HepG2 (cell line): ENCODE data around the gene C22orf15. TPM values are rescaled to one million over a fixed set of nuclear protein-coding genes. Genes with fewer than 3 reads are reported as not detected.

ENCODE experiments used
- ATAC-seq: fragments of 200-7000 bp; cut with Tn5 transposase; 3 replicates; pipeline ENCODE4 v1.9.1; 2020; ENCODE audit warnings: mild to moderate bottlenecking, moderate library complexity
- BruUV-seq: library from RNA; stranded (reverse); fragments of 400-500 nt; replicated peaks from 2 replicates; lab custom pipeline; 2021; lab: Mats Ljungman, UMichigan
- CTCF ChIA-PET: fragments of 300-600 bp; formaldehyde crosslinking; extraction: SDS; loops from one replicate; lab custom pipeline; 2021; ENCODE audit warnings: low total read pairs, inconsistent platforms, low intra/inter-chr PET ratio; lab: Yijun Ruan, JAX
- POLR2A ChIA-PET: fragments of 350-600 bp; sonication (Branson Sonifier 250); formaldehyde crosslinking; loops from one replicate; lab custom pipeline; 2020; ENCODE audit warnings: antibody characterized with exemption, inconsistent platforms; lab: Yijun Ruan, JAX
- DNase-seq: peaks from one replicate; pipeline ENCODE4 v3.0.0-alpha.2; 2015; ENCODE audit warnings: low spot score
- FAIRE-seq: peaks from 3 replicates; lab custom pipeline; 2011; peaks lifted over from hg19 to GRCh38; lab: Jason Lieb, UNC
- H2AFZ ChIP-seq: one replicate; pipeline ENCODE4 v1.6.1; 2011; ENCODE audit warnings: low read length, inconsistent platforms
- H3K27ac ChIP-seq: fragments of 300-600 bp; 3 replicates; pipeline ENCODE4 v1.8.0; 2011; ENCODE audit warnings: mixed run types, mild to moderate bottlenecking, mixed read lengths, low read length, inconsistent platforms; ENCODE audit not compliant: insufficient read depth; ENCODE audit errors: extremely low read length
- H3K27me3 ChIP-seq, 2 experiments: fragments of 200-600 bp in 1 of 2; 2 replicates in 1 of 2; 3 replicates in 1 of 2; pipeline versions ENCODE4 v1.6.0 to v1.8.0; 2011; ENCODE audit warnings: low read length in 2 of 2, mild to moderate bottlenecking in 2 of 2, moderate library complexity in 2 of 2, inconsistent platforms in 1 of 2; ENCODE audit not compliant: insufficient read depth in 2 of 2, control insufficient read depth in 1 of 2
- H3K36me3 ChIP-seq, 2 experiments: fragments of 200-600 bp in 1 of 2; replicated peaks in 1 of 2; 2 replicates in 1 of 2; 3 replicates in 1 of 2; pipeline versions ENCODE4 v1.5.1 to v1.8.0; 2011; ENCODE audit warnings: low read length in 2 of 2, inconsistent platforms in 1 of 2; ENCODE audit not compliant: insufficient read depth in 2 of 2, control insufficient read depth in 1 of 2
- H3K4me1 ChIP-seq: 2 replicates; pipeline ENCODE4 v1.5.1; 2012; ENCODE audit warnings: low read length, inconsistent platforms; ENCODE audit not compliant: insufficient read depth
- H3K4me2 ChIP-seq: 2 replicates; pipeline ENCODE4 v1.6.0; 2011; ENCODE audit warnings: low read depth, low read length, inconsistent platforms
- H3K4me3 ChIP-seq, 3 experiments: fragments of 200-600 bp in 1 of 3; sonication (generic), shearing (Covaris generic) in 1 of 3; replicated peaks in 1 of 3; 2 replicates each; pipeline ENCODE4 v1.5.1; 2011 to 2016; ENCODE audit warnings: low read length in 3 of 3, inconsistent platforms in 2 of 3, low read depth in 2 of 3, mild to moderate bottlenecking in 2 of 3, control low read depth in 1 of 3, mixed read lengths in 1 of 3; ENCODE audit not compliant: insufficient read depth in 1 of 3
- H3K79me2 ChIP-seq: one replicate; pipeline ENCODE4 v1.6.1; 2011; ENCODE audit warnings: low read length, inconsistent platforms; ENCODE audit not compliant: insufficient read depth
- H3K9ac ChIP-seq: 2 replicates; pipeline ENCODE4 v1.6.0; 2011; ENCODE audit warnings: mild to moderate bottlenecking, low read depth, low read length, inconsistent platforms; ENCODE audit not compliant: insufficient read depth
- H3K9me3 ChIP-seq: 2 replicates; pipeline ENCODE4 v1.5.1; 2012; ENCODE audit warnings: mild to moderate bottlenecking, low read length
- H4K20me1 ChIP-seq: 2 replicates; pipeline ENCODE4 v1.6.0; 2011; ENCODE audit warnings: inconsistent platforms, mild to moderate bottlenecking, low read length, moderate library complexity; ENCODE audit not compliant: insufficient read depth
- GPN1 ChIP-seq: sonication (generic); formaldehyde crosslinking; IDR thresholded peaks from 2 replicates; pipeline ENCODE4 v1.5.1; 2020; ENCODE audit warnings: missing genetic modification reagents, borderline replicate concordance
- HNF4G ChIP-seq, 2 experiments: sonication (generic) in 1 of 2; formaldehyde crosslinking in 1 of 2; IDR thresholded peaks; 2 replicates each; pipeline versions ENCODE4 v1.4.0 to v1.6.1; 2011 to 2020; ENCODE audit warnings: borderline replicate concordance in 2 of 2, low read depth in 2 of 2, mild to moderate bottlenecking in 2 of 2, low read length in 1 of 2, missing genetic modification reagents in 1 of 2, moderate library complexity in 1 of 2
- KLF15 ChIP-seq: sonication (generic); formaldehyde crosslinking; IDR thresholded peaks from 2 replicates; pipeline ENCODE4 v1.8.1; 2023; ENCODE audit warnings: borderline replicate concordance, mild to moderate bottlenecking, inconsistent platforms, missing genetic modification reagents, mixed read lengths
- LCORL ChIP-seq, 2 experiments: fragments of 450-650 bp in 1 of 2; sonication (generic) in 1 of 2; formaldehyde crosslinking in 1 of 2; IDR thresholded peaks; 2 replicates each; pipeline versions ENCODE4 v1.5.0 to v1.6.1; 2017 to 2020; ENCODE audit warnings: antibody characterized with exemption in 1 of 2, missing genetic modification reagents in 1 of 2
- MYNN ChIP-seq: sonication (generic); formaldehyde crosslinking; IDR thresholded peaks from 2 replicates; pipeline ENCODE4 v1.4.0; 2020; ENCODE audit warnings: mild to moderate bottlenecking, low read depth, missing genetic modification reagents
- REPIN1 ChIP-seq: sonication (generic); formaldehyde crosslinking; IDR thresholded peaks from 2 replicates; pipeline ENCODE4 v1.8.0; 2022; ENCODE audit warnings: missing genetic modification reagents, low read depth, mild to moderate bottlenecking, borderline replicate concordance
- TCF7L2 ChIP-seq: IDR thresholded peaks from 2 replicates; pipeline ENCODE4 v1.6.1; 2011; ENCODE audit warnings: mild to moderate bottlenecking, low read depth, low read length, moderate library complexity
- TRIM24 ChIP-seq: sonication (generic); formaldehyde crosslinking; IDR thresholded peaks from 2 replicates; pipeline ENCODE4 v1.8.0; 2022; ENCODE audit warnings: mild to moderate bottlenecking, missing genetic modification reagents
- ZBTB33 ChIP-seq: sonication (generic); formaldehyde crosslinking; IDR thresholded peaks from 2 replicates; pipeline ENCODE4 v1.4.0; 2020; ENCODE audit warnings: missing genetic modification reagents
- ZNF253 ChIP-seq: sonication (generic); formaldehyde crosslinking; IDR thresholded peaks from 2 replicates; pipeline ENCODE4 v1.8.0; 2022; ENCODE audit warnings: mild to moderate bottlenecking, missing genetic modification reagents, borderline replicate concordance
- ZNF331 ChIP-seq: sonication (generic); formaldehyde crosslinking; IDR thresholded peaks from 2 replicates; pipeline ENCODE4 v1.4.0; 2020; ENCODE audit warnings: missing genetic modification reagents
- ZSCAN30 ChIP-seq: sonication (generic); formaldehyde crosslinking; IDR thresholded peaks from 2 replicates; pipeline ENCODE4 v1.5.0; 2020; ENCODE audit warnings: mild to moderate bottlenecking, missing genetic modification reagents
- WGBS: methylation state at CpG from one replicate; pipeline ENCODE4 v1.1.6; 2017; ENCODE audit warnings: low lambda C conversion rate; 5-methylcytosine and 5-hydroxymethylcytosine counted together
- in situ Hi-C: cut with HindIII; loops from 2 replicates; pipeline ENCODE4 v1.10.0; 2017; ENCODE audit warnings: low pct_unique_long_range_greater_than_20kb; ENCODE audit not compliant: extremely low pct_ligation_motif_present
- intact Hi-C: fragments of 100-400 bp; cut with micrococcal nuclease; formaldehyde crosslinking; loops from one replicate; pipeline ENCODE4 v1.10.0; 2022; ENCODE audit not compliant: unreplicated experiment
- polyA plus RNA-seq, 8 experiments: library from polyadenylated mRNA; depleted of rRNA in 3 of 8; stranded (reverse) in 7 of 8; unstranded in 1 of 8; fragments of >200 nt; fragmentation: Illumina TruSeq in 4 of 8; extraction: Trizol in 4 of 8; gene quantifications; 2 replicates each; pipeline versions ENCODE4 v1.2.1 to v1.2.3, GENCODE V29; 2011 to 2016; ENCODE audit warnings: low read depth in 4 of 8, missing spikeins in 1 of 8, mixed read lengths in 1 of 8; ENCODE audit not compliant: insufficient read depth in 1 of 8
- total RNA-seq, 5 experiments: library from RNA; depleted of rRNA; stranded (reverse); fragments of >200 nt; fragmentation: Illumina TruSeq; extraction: Trizol; gene quantifications; 2 replicates each; pipeline ENCODE4 v1.2.3, GENCODE V29; 2016; ENCODE audit warnings: low read depth in 1 of 5
- TF ChIP-seq, protein P1 (sequence below): sonication (generic); formaldehyde crosslinking; IDR thresholded peaks from 2 replicates; pipeline ENCODE4 v1.4.0; 2020; ENCODE audit warnings: missing genetic modification reagents

The C22orf15 gene
- total and polyA plus RNA-seq, 2 of the 13 experiments (the other 11 are each of a cell fraction or from before 2014, with no cell fraction given) = not detected

GRCh38 chr22:23791738-23792645 is 29.2 kb downstream of the C22orf15 start (continued):
- no peak for TF ChIP-seq LCORL (IDR thresholded peaks at IDR 0.05)
- TF ChIP-seq LCORL (CRISPR knock-in tag; IDR thresholded peaks at IDR 0.05) = no peak
- TF ChIP-seq KLF15 (CRISPR knock-in tag) = no peak
- no peak for TF ChIP-seq MYNN (CRISPR knock-in tag)
- TF ChIP-seq REPIN1 = no peak
- TF ChIP-seq ZNF253 (CRISPR knock-in tag) = no peak

DNA sequence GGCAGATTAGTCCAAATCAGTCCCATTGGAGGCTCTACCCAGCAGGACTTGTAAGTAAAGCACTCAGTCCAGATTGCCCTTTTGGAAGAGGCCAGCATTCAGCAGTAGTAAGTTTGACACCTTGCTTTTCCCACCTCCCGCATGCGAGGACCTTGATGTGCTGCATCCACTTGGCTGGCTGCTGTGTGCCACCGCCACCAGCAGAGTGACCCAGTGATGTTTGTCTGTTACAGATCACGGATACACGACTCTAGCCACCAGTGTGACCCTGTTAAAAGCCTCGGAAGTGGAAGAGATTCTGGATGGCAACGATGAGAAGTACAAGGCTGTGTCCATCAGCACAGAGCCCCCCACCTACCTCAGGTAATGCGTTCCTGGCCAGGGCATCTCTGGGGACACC is 30.5 kb downstream of the C22orf15 start:
- H3K9me3 ChIP-seq = no peaks in the 10 kb centered on the region
- intact Hi-C loops (no loop called here), in situ Hi-C loops (no loop called here)
- peaks cover 16% of the 10 kb centered on the region; the same call in 1 of the 2 replicates for H4K20me1 ChIP-seq
- 100% methylated on average over 1 of the region's 8 CpGs for WGBS
- TF ChIP-seq GPN1 (CRISPR knock-in tag) (no peak), ZBTB33 (CRISPR knock-in tag) (peak; percentile 99), HNF4G (IDR thresholded peaks at IDR 0.05; ENCODE audit: borderline replicate concordance, low read depth, low read length) (no peak), HNF4G (CRISPR knock-in tag; IDR thresholded peaks at IDR 0.05; ENCODE audit: borderline replicate concordance, low read depth) (no peak), ZSCAN30 (no peak), TRIM24 (CRISPR knock-in tag) (no peak), ZNF331 (no peak), TCF7L2 (no peak)
- TF ChIP-seq, protein P1, sequence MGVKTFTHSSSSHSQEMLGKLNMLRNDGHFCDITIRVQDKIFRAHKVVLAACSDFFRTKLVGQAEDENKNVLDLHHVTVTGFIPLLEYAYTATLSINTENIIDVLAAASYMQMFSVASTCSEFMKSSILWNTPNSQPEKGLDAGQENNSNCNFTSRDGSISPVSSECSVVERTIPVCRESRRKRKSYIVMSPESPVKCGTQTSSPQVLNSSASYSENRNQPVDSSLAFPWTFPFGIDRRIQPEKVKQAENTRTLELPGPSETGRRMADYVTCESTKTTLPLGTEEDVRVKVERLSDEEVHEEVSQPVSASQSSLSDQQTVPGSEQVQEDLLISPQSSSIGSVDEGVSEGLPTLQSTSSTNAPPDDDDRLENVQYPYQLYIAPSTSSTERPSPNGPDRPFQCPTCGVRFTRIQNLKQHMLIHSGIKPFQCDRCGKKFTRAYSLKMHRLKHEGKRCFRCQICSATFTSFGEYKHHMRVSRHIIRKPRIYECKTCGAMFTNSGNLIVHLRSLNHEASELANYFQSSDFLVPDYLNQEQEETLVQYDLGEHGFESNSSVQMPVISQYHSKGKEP (CRISPR knock-in tag) = no peak
- H3K4me1 ChIP-seq = peaks cover 19% of the 10 kb centered on the region
- CTCF ChIA-PET = no interaction called here
- H3K79me2 ChIP-seq = peaks cover 43% of the 10 kb centered on the region
- POLR2A ChIA-PET = interaction anchor here (1.4 kb wide), 1 partner anchor 19 kb away, joined by 5 read pairs; no protein-coding TSS in a partner anchor
- H3K4me2 ChIP-seq = no peak overlapping the region
- no peak overlapping the region for H3K4me3 ChIP-seq
- FAIRE-seq (no peak), DNase-seq (no peak), ATAC-seq (no peak)
- peaks cover 20 to 55% of the 10 kb centered on the region in 2 experiments for H3K36me3 ChIP-seq
- no peaks in the 10 kb centered on the region for H3K27me3 ChIP-seq
- H3K27ac ChIP-seq = no peak overlapping the region
- no peak overlapping the region for H3K9ac ChIP-seq
- H2AFZ ChIP-seq = no peak overlapping the region
- BruUV-seq = no TSS peak
